Thyroid gland (tissue), 4 donors: ENCODE data around the gene PLXNB3.

ENCODE experiments used
- POLR2A ChIP-seq, 2 donors: fragments of 450-650 bp; IDR thresholded peaks; one replicate each; pipeline ENCODE4 v1.6.1; 2017; ENCODE audit warnings: antibody characterized with exemption in 2 of 2, mild to moderate bottlenecking in 2 of 2, moderate library complexity in 1 of 2
- TF ChIP-seq, protein P1 (sequence below), 6 experiments: fragments of 200-600 bp in 3 of 6; fragments of 450-650 bp in 3 of 6; sonication (generic) in 3 of 6; IDR thresholded peaks; one replicate each; pipeline ENCODE4 v1.5.1; 2016 to 2019; ENCODE audit warnings: antibody characterized with exemption in 6 of 6, mild to moderate bottlenecking in 2 of 6, inconsistent platforms in 1 of 6, moderate library complexity in 1 of 6

DNA sequence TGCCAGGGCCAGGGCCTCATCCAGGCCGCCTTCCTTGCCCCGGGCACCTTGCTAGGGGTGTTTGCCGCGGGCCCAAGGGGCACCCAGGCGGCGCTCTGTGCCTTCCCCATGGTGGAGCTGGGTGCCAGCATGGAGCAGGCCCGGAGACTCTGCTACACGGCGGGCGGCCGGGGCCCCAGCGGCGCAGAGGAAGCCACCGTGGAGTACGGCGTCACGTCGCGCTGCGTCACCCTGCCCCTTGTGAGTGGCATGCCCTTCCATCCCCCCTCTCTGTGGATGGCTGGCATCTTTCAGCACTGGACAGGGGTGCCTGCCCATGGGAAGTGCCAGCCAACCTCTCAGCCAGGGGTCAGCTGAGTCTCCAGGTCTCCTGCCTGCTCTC is 3.6 kb downstream of the PLXNB3 start:
- TF ChIP-seq POLR2A (IDR thresholded peaks at IDR 0.05): no peak
- TF ChIP-seq, protein P1, sequence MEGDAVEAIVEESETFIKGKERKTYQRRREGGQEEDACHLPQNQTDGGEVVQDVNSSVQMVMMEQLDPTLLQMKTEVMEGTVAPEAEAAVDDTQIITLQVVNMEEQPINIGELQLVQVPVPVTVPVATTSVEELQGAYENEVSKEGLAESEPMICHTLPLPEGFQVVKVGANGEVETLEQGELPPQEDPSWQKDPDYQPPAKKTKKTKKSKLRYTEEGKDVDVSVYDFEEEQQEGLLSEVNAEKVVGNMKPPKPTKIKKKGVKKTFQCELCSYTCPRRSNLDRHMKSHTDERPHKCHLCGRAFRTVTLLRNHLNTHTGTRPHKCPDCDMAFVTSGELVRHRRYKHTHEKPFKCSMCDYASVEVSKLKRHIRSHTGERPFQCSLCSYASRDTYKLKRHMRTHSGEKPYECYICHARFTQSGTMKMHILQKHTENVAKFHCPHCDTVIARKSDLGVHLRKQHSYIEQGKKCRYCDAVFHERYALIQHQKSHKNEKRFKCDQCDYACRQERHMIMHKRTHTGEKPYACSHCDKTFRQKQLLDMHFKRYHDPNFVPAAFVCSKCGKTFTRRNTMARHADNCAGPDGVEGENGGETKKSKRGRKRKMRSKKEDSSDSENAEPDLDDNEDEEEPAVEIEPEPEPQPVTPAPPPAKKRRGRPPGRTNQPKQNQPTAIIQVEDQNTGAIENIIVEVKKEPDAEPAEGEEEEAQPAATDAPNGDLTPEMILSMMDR (IDR thresholded peaks at IDR 0.05): no peak
